Camera-type eye (tissue), 1 donor: ENCODE measurements around the gene BACH1. TPM values are rescaled to one million over a fixed set of nuclear protein-coding genes. Genes with fewer than 3 reads are reported as not detected.

Source experiments
- total RNA-seq: library from RNA; depleted of rRNA; stranded (reverse); fragments of >200 nt; gene quantifications from one replicate; pipeline ENCODE4 v1.2.3, GENCODE V29; 2014

The BACH1 gene
- total RNA-seq: 130 TPM

DNA sequence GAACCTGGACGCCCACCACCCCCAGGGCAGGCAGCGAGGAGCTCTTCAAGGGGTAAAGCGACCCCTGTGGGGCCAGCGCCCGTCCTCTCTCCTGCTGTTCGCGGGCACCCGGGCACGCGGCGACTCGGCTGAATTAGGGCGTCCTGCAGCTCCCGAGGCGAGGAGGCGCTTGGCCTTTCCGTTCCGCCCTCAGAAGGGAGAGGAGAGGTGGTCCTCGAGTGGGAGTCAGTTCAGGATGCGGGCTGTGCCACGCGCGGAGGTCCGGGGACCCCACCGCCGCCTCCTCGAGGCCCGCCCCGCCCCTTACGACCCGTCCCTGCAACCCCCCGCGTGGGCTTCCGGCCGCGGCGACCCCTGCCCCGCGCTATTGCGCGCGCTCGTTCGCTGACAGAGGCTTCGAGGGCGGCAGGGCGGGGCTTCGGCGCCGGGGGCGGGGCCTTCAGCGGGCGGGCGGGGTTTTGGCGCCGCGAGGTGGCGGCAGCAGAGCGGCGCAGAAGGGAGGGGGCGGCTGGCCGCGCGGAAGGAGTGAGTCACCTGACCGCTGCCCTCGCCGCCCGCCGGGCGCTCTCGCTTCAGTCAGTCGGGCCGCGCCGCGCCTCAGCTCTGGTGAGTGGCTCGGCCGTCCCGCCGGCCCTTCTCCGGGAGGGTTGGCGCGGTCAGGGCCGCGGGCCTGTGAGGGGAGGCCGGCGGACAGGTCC lies at the start of gene BACH1:
TSS of gene BACH1 (plus strand) at position 575 of the 698 bp plus-strand sequence. CDS start 22,359 bp downstream, outside the sequence.

Other genes with a start within 250 kb of the BACH1 start
- gene CCT8, start 225.3 kb upstream of the BACH1 start, total RNA-seq: 147 TPM
- gene MAP3K7CL, start 168.3 kb upstream of the BACH1 start, total RNA-seq: 15.7 TPM